Activated naive CD8-positive, alpha-beta T cell treated with anti-CD3 and anti-CD28 coated beads for 36 hours (primary cell): ENCODE results near the gene NEMF. TPM values are rescaled to one million over a fixed set of nuclear protein-coding genes. Genes with fewer than 3 reads are reported as not detected.
"Not testable (repeated sequence)": the region's sequence is repeated elsewhere in the genome, so short reads cannot be mapped to it uniquely, and the experiment has no call there.

ENCODE experiments used
- DNase-seq: peaks from one replicate; pipeline ENCODE4 v3.0.0; 2021
- H3K27ac Mint-ChIP-seq: one replicate; pipeline ENCODE4 v1.8.0; 2022; ENCODE audit warnings: mild to moderate bottlenecking, moderate library complexity, mixed read lengths
- H3K27me3 Mint-ChIP-seq: one replicate; pipeline ENCODE4 v1.8.0; 2022; ENCODE audit warnings: mild to moderate bottlenecking, mixed read lengths
- H3K36me3 Mint-ChIP-seq: one replicate; pipeline ENCODE4 v1.8.0; 2021; ENCODE audit warnings: mild to moderate bottlenecking, mixed read lengths
- H3K4me1 Mint-ChIP-seq: one replicate; pipeline ENCODE4 v1.8.0; 2021; ENCODE audit warnings: mixed read lengths
- H3K4me3 Mint-ChIP-seq: one replicate; pipeline ENCODE4 v1.8.0; 2022; ENCODE audit warnings: mild to moderate bottlenecking, moderate library complexity, mixed read lengths
- H3K9me3 Mint-ChIP-seq: one replicate; pipeline ENCODE4 v1.8.0; 2022; ENCODE audit warnings: mixed read lengths
- total RNA-seq, 2 experiments: library from RNA; stranded (reverse); gene quantifications; one replicate each; pipeline ENCODE4 v1.2.3, GENCODE V29; 2021

The NEMF gene
- total RNA-seq, 2 experiments from 2014 or later: 53.7 to 64.6 TPM

GRCh38 chr14:49862089-49862673, 9.6 kb upstream of the NEMF start:
- Mint-ChIP-seq H3K4me1 (peaks cover 23% of the 10 kb centered on the region), H3K9me3 (no peaks in the 10 kb centered on the region)

GRCh38 chr14:49861699-49862088, 9.1 kb upstream of the NEMF start:
- H3K27me3 Mint-ChIP-seq: peaks cover 7% of the 10 kb centered on the region
- peaks cover 23% of the 10 kb centered on the region for H3K4me1 Mint-ChIP-seq
- H3K4me3 Mint-ChIP-seq: no peak overlapping the region
- peak; percentile 62 for DNase-seq
- no peaks in the 10 kb centered on the region for H3K9me3 Mint-ChIP-seq
- peaks cover 2% of the 10 kb centered on the region for H3K36me3 Mint-ChIP-seq
- H3K27ac Mint-ChIP-seq: no peak overlapping the region

More at GRCh38 chr14:49862089-49862673, 9.6 kb upstream of the NEMF start:
- H3K4me3 Mint-ChIP-seq: no peak overlapping the region
- H3K27me3 Mint-ChIP-seq: peaks cover 7% of the 10 kb centered on the region
- peaks cover 2% of the 10 kb centered on the region for H3K36me3 Mint-ChIP-seq
- peak; percentile 78 for DNase-seq
- H3K27ac Mint-ChIP-seq: no peak overlapping the region

DNA sequence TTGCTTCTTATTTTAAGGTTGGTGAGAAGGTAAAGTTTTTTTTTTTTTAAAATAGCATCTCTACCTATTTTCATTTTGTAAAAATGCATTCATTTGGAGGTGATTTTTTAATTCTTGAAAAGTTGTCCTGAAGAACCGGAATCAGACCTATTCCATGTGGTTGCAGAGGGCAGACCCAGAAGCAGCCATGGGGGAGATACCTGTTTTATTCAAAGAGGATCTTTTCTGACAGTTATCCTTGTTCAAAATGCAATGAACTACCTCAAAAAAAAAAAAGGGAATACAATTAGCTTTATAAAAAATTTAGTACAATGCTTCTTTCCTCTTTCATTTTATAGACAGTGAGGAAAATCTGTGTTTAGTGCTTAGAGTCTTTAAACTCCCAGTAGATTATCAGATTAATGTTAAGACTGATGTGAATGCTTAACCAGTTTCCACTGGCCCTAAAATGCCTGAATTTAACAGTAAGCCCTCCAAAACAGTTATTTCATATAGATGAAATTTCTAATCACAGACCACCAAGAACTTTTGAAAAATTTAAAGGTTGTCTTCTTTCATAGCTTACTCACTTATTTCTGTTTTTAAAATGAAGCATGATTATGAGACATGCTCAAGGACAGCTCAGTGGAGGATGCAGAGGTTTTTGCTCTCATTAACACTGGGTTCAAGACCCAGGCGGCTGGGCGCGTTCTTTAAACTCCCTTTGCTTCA, 8.6 kb upstream of the NEMF start:
- Mint-ChIP-seq H3K27ac (no peak overlapping the region), H3K36me3 (peaks cover 2% of the 10 kb centered on the region), H3K9me3 (no peaks in the 10 kb centered on the region), H3K4me1 (peaks cover 23% of the 10 kb centered on the region), H3K27me3 (peaks cover 7% of the 10 kb centered on the region), H3K4me3 (no peak overlapping the region)
- no peak for DNase-seq

DNA sequence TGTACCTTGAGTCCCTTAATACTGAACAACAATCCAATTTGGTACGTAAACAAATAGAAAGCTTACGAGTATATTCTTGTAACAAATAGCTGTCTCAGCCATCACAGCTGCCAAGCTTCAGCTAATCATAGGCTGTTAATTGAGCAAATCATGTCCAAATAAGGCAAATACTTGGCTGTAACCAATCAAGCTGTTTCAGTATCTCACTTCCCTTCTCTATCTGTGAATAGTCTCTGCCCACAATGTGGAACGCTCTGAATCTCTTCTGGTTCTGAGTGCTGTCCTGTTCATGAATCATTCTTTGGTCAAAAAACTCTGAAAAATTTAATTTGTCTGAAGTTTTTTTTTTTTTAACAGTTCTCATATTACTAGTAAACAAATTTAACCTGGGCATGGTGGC, 5.8 kb upstream of the NEMF start:
- Mint-ChIP-seq H3K4me1 (peaks cover 27% of the 10 kb centered on the region), H3K4me3 (no peak overlapping the region), H3K9me3 (no peaks in the 10 kb centered on the region), H3K27me3 (peaks cover 7% of the 10 kb centered on the region), H3K27ac (no peak overlapping the region), H3K36me3 (peaks cover 2% of the 10 kb centered on the region)
- no peak for DNase-seq

GRCh38 chr14:49857427-49858003, 4.9 kb upstream of the NEMF start:
- peaks cover 4% of the 10 kb centered on the region for H3K27me3 Mint-ChIP-seq
- DNase-seq: no peak
- H3K4me3 Mint-ChIP-seq: no peak overlapping the region
- peaks cover 29% of the 10 kb centered on the region for H3K4me1 Mint-ChIP-seq
- H3K27ac Mint-ChIP-seq: peak overlapping the region; percentile 12
- H3K9me3 Mint-ChIP-seq: no peaks in the 10 kb centered on the region
- H3K36me3 Mint-ChIP-seq: no peaks in the 10 kb centered on the region

DNA sequence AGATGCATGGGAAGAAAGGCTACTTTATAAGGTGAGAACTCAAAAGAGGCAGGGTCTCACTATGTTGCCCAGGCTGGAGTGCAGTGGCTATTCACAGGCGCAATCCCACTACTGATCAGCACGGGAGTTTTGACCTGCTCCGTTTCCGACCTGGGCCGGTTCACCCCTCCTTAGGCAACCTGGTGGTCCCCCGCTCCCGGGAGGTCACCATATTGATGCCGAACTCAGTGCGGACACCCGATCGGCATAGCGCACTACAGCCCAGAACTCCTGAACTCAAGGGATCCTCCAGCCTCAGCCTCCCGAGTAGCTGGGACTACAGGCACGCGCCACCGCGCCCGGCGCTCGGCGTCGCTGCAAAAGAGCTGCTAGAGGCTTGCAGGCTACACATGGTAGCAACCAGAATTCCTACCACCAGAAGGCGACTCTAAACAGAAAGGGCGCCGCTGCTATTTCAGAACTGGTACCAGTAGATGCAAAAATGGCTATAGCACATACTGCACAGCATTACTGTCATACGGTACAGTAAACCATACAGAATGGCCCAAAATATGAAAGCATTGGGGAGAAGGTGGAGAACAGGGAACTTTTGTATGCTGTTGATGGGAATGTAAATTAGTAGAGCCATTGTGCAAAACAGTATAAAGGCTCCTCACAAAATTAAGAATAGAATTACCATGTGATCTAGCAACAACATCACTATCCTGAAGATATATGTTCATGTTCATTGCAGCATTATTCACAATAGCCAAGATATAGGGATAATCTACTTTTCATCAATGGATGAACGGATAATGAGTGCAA, 1.2 kb upstream of the NEMF start:
- peak; percentile 66 for DNase-seq
- H3K27me3 Mint-ChIP-seq: no peaks in the 10 kb centered on the region
- H3K9me3 Mint-ChIP-seq: no peaks in the 10 kb centered on the region
- H3K27ac Mint-ChIP-seq: peak overlapping the region; percentile 63
- peaks cover 35% of the 10 kb centered on the region for H3K4me1 Mint-ChIP-seq
- H3K4me3 Mint-ChIP-seq: peak overlapping the region; percentile 96
- peaks cover 16% of the 10 kb centered on the region for H3K36me3 Mint-ChIP-seq

- Mint-ChIP-seq H3K4me1 (peaks cover 35% of the 10 kb centered on the region), H3K36me3 (peaks cover 16% of the 10 kb centered on the region), H3K9me3 (no peaks in the 10 kb centered on the region), H3K4me3 (peak overlapping the region; percentile 96), H3K27ac (peak overlapping the region; percentile 96), H3K27me3 (no peaks in the 10 kb centered on the region)
- no peak for DNase-seq
Observed at GRCh38 chr14:49853158-49853477, 530 bp upstream of the NEMF start.

GRCh38 chr14:49851813-49852212, 775 bp downstream of the NEMF start:
- peak overlapping the region; percentile 96 for H3K4me3 Mint-ChIP-seq
- peaks cover 17% of the 10 kb centered on the region for H3K36me3 Mint-ChIP-seq
- no peaks in the 10 kb centered on the region for H3K9me3 Mint-ChIP-seq
- H3K4me1 Mint-ChIP-seq: peaks cover 33% of the 10 kb centered on the region
- peak overlapping the region; percentile 96 for H3K27ac Mint-ChIP-seq
- H3K27me3 Mint-ChIP-seq: no peaks in the 10 kb centered on the region
- no peak for DNase-seq

- no peaks in the 10 kb centered on the region for H3K27me3 Mint-ChIP-seq
- H3K4me3 Mint-ChIP-seq: no peak overlapping the region
- no peak for DNase-seq
- peaks cover 29% of the 10 kb centered on the region for H3K36me3 Mint-ChIP-seq
- no peaks in the 10 kb centered on the region for H3K9me3 Mint-ChIP-seq
- peaks cover 35% of the 10 kb centered on the region for H3K4me1 Mint-ChIP-seq
- no peak overlapping the region for H3K27ac Mint-ChIP-seq
Observed at GRCh38 chr14:49849213-49849847, 3.3 kb downstream of the NEMF start.

DNA sequence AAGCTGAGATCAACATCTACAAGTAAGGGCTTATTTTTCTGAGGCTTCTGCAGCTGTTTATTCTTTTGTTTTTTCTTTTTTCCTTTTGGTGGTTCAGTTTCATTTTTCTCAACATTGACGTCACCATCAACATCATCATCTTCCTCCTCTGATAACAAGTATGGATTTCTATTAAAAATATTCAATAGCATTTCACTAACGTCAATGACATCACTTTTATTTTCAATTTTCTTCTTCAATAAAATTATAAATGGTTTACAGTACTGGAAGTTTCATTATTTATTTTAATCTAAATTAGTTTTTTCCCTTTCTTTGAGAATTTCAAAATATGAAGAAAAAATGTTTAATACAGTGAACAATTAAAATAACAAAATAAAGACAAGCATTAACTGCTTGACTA, 23.9 kb downstream of the NEMF start:
- Mint-ChIP-seq H3K27ac (no peak overlapping the region), H3K4me3 (no peak overlapping the region), H3K36me3 (peaks cover 24% of the 10 kb centered on the region), H3K27me3 (no peaks in the 10 kb centered on the region), H3K9me3 (no peaks in the 10 kb centered on the region), H3K4me1 (peaks cover 4% of the 10 kb centered on the region)
- no peak for DNase-seq

DNA sequence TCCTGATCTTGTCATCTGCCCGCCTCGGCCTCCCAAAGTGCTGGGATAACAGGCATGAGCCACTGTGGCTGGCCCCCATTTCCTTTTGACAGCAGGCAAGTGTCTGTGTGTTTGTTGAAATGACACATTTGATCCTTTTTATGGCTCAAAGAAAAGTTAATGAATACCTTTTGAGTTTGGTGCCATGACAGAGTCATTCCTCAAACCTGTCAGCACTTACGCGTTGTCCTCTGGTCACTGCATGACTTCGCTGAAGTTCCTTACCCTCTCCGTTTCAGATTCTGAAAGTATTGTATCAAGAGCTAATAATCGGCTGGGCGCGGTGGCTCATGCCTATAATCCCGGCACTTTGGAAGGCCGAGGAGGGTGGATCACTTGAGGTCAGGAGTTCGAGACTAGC, 32.4 kb downstream of the NEMF start:
- peaks cover 51% of the 10 kb centered on the region for H3K36me3 Mint-ChIP-seq
- peaks cover 2% of the 10 kb centered on the region for H3K4me1 Mint-ChIP-seq
- DNase-seq: no peak
- H3K27me3 Mint-ChIP-seq: no peaks in the 10 kb centered on the region
- H3K9me3 Mint-ChIP-seq: peaks cover 7% of the 10 kb centered on the region
- no peak overlapping the region for H3K4me3 Mint-ChIP-seq
- no peak overlapping the region for H3K27ac Mint-ChIP-seq

DNA sequence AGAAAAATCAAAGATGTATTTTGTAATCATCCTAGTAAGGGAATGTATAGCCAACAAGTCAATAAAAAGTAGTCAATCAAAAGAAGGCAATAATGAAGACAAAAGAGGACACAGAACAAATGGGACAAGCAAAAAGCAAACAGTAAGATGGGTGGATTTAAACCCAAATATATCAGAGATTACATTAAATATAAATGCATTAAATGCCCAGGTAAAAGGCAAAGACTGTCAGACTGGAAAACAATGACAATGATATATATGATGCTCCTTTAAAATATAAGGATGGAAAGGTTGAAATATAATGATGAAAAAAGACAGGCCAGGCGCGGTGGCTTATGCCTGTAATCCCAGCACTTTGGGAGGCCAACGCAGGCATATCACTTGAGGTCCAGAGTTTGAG, 35.7 kb downstream of the NEMF start:
- Mint-ChIP-seq H3K27ac (no peak overlapping the region), H3K27me3 (no peaks in the 10 kb centered on the region), H3K9me3 (peaks cover 10% of the 10 kb centered on the region), H3K4me3 (no peak overlapping the region), H3K36me3 (peaks cover 64% of the 10 kb centered on the region), H3K4me1 (no peaks in the 10 kb centered on the region)
- DNase-seq: no peak

GRCh38 chr14:49816118-49816517, 36.5 kb downstream of the NEMF start:
- not testable (repeated sequence) for H3K27me3 Mint-ChIP-seq, H3K4me1 Mint-ChIP-seq, DNase-seq, H3K4me3 Mint-ChIP-seq
- peaks cover 10% of the 10 kb centered on the region for H3K9me3 Mint-ChIP-seq
- H3K27ac Mint-ChIP-seq: peak overlapping the region; percentile 17
- peaks cover 66% of the 10 kb centered on the region for H3K36me3 Mint-ChIP-seq

DNA sequence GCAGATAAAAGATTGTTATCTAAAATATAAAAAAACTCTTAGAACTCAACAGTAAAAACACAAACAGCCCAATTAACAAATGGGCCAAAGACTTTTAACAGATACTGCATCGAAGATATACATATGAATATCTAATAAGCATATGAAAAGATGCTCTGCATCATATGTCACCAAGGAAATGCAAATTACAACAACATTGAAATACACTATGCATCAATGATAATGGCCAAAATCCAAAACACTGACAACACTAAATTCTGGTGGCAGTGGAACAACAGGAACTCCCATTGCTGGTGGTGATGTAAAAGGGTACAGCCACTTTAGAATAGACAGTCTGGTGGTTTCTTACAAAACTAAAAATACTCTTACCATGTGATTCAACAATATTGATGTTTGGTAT, 43.8 kb downstream of the NEMF start:
- no peak overlapping the region for H3K4me3 Mint-ChIP-seq
- peaks cover 3% of the 10 kb centered on the region for H3K4me1 Mint-ChIP-seq
- no peaks in the 10 kb centered on the region for H3K27me3 Mint-ChIP-seq
- no peak overlapping the region for H3K27ac Mint-ChIP-seq
- no peak for DNase-seq
- H3K36me3 Mint-ChIP-seq: peaks cover 31% of the 10 kb centered on the region
- H3K9me3 Mint-ChIP-seq: peaks cover 3% of the 10 kb centered on the region

DNA sequence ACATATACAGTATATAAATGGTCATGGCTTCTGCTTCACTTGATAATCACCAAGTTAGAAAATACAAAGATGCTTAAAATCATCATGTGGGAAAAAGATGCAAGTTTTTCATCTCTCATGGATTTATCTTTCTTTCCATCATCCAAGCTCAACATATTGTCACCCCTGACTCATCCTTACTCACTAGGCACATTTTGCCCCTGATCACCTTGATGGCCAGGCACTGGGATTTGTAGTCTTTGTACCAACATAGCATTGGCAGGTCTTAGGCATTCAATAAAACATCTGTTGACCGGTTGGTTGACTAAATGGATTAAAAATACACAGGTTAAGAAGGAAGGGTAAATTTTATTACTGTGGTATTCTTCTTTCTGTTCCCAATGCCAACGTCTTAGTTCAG, 56.6 kb downstream of the NEMF start:
- peak overlapping the region; percentile 35 for H3K27ac Mint-ChIP-seq
- DNase-seq: no peak
- H3K4me3 Mint-ChIP-seq: no peak overlapping the region
- H3K36me3 Mint-ChIP-seq: peaks cover 35% of the 10 kb centered on the region
- peaks cover 5% of the 10 kb centered on the region for H3K4me1 Mint-ChIP-seq
- no peaks in the 10 kb centered on the region for H3K9me3 Mint-ChIP-seq
- no peaks in the 10 kb centered on the region for H3K27me3 Mint-ChIP-seq
